GM19193 (cell line): Measurements from ENCODE around the gene PCBP3.

Source experiments
- POLR2A ChIP-seq: IDR thresholded peaks from 4 replicates; pipeline ENCODE4 v1.6.1; 2011; ENCODE audit not compliant: insufficient read depth, insufficient read length; ENCODE audit errors: extremely low read depth

PCBP3 gene

GRCh38 chr21:45983981-45984551 lies 340.5 kb downstream of the PCBP3 start:
- TF ChIP-seq POLR2A = no peak

GRCh38 chr21:45984584-45985095 lies 341.1 kb downstream of the PCBP3 start:
- TF ChIP-seq POLR2A = no peak

- no peak for TF ChIP-seq POLR2A
Measured at GRCh38 chr21:45985471-45986315, 342.2 kb downstream of the PCBP3 start.

- TF ChIP-seq POLR2A = no peak
Measured at GRCh38 chr21:45986316-45987051, 343.0 kb downstream of the PCBP3 start.

GRCh38 chr21:45987121-45987711 lies 343.7 kb downstream of the PCBP3 start:
- TF ChIP-seq POLR2A = no peak

GRCh38 chr21:45988366-45989347 lies 345.1 kb downstream of the PCBP3 start:
- no peak for TF ChIP-seq POLR2A

- TF ChIP-seq POLR2A = no peak
Measured at GRCh38 chr21:45989355-45990048, 346.0 kb downstream of the PCBP3 start.

- TF ChIP-seq POLR2A = no peak
Measured at GRCh38 chr21:45990049-45990711, 346.7 kb downstream of the PCBP3 start.

GRCh38 chr21:45990741-45991605 lies 347.4 kb downstream of the PCBP3 start:
- TF ChIP-seq POLR2A = no peak

- no peak for TF ChIP-seq POLR2A
Measured at GRCh38 chr21:45991606-45992300, 348.2 kb downstream of the PCBP3 start.
